ENCODE data around the gene WWOX. TPM values are rescaled to one million over a fixed set of nuclear protein-coding genes. Genes with fewer than 3 reads are reported as not detected.

The WWOX gene
- total RNA-seq, 4 donors from 2014 or later = 21.4 to 55.6 (median 33.2) TPM

GRCh38 chr16:78415013-78415412, 315.6 kb downstream of the WWOX start:
- TF ChIP-seq CTCF (IDR thresholded peaks at IDR 0.05) = no peak
- DNase-seq (ENCODE audit: low spot score) (no peak), ATAC-seq (ENCODE audit: low FRiP score) (no peak)

GRCh38 chr16:78415669-78416068, 316.2 kb downstream of the WWOX start:
- no peak for TF ChIP-seq CTCF (IDR thresholded peaks at IDR 0.05)
- DNase-seq (ENCODE audit: low spot score) = no peak
- ATAC-seq (ENCODE audit: low FRiP score) = no peak

DNA sequence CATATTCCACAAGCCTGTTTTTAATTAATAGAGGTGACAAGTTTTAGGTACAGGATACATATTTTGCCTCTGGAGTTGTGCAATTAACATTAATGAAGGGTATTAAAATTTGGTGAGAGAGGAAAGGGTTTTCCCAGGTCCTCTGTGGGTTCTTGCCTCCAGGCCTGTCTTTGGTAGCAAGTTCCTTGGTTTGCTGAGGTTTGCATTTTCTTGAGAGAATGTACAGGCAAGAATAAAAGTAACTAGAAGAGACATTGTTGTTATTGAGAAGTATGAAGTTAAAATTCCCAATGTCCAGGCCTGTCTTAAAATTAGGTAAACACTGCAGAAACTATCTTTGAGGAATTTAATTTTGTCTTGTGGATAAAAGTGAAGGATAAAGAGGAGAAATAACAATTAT, 316.9 kb downstream of the WWOX start:
- ATAC-seq (ENCODE audit: low FRiP score) = no peak
- no peak for TF ChIP-seq CTCF (IDR thresholded peaks at IDR 0.05)
- no peak for DNase-seq (ENCODE audit: low spot score)

GRCh38 chr16:78421181-78421708, 321.8 kb downstream of the WWOX start:
- TF ChIP-seq CTCF (IDR thresholded peaks at IDR 0.05) = no peak
- ATAC-seq (ENCODE audit: low FRiP score) (no peak), DNase-seq (ENCODE audit: low spot score) (no peak)

DNA sequence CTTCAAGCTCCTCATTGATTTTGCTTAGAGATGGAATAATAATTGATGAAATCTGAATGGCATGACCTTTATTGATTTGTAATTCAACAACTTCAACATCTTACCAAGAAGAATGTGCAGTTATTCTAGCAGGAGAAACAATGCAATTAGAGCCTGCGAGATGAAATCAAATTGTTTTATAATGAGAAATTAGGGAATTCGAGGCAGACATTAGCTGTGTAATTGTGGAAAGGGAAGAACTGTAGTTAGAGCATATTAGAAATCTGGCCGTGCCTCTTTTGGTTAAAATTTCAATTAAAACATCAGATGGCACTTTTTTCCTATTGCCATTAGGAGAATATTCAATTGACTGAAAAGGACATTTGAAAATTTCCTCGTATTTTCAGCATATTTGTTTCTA, 325.8 kb downstream of the WWOX start:
- ATAC-seq (ENCODE audit: low FRiP score) = no peak
- no peak for TF ChIP-seq CTCF (IDR thresholded peaks at IDR 0.05)
- DNase-seq (ENCODE audit: low spot score) = no peak

GRCh38 chr16:78425891-78426510, 326.5 kb downstream of the WWOX start:
- ATAC-seq (ENCODE audit: low FRiP score) (no peak), DNase-seq (ENCODE audit: low spot score) (no peak)
- TF ChIP-seq CTCF (IDR thresholded peaks at IDR 0.05) = no peak

- ATAC-seq (ENCODE audit: low FRiP score) = no peak
- no peak for DNase-seq (ENCODE audit: low spot score)
- TF ChIP-seq CTCF (IDR thresholded peaks at IDR 0.05) = no peak
These were observed 328.7 kb downstream of the WWOX start for GRCh38 chr16:78428193-78428592.
